DMS53 (cell line): ENCODE data around the gene PRELID1.
A peak's percentile ranks its signal among the peaks of the same experiment; 100 is the strongest.

Experiments
- DNase-seq: peaks from one replicate; lab custom pipeline; 2025; lab: John Stamatoyannopoulos, UW

PRELID1 gene

DNA sequence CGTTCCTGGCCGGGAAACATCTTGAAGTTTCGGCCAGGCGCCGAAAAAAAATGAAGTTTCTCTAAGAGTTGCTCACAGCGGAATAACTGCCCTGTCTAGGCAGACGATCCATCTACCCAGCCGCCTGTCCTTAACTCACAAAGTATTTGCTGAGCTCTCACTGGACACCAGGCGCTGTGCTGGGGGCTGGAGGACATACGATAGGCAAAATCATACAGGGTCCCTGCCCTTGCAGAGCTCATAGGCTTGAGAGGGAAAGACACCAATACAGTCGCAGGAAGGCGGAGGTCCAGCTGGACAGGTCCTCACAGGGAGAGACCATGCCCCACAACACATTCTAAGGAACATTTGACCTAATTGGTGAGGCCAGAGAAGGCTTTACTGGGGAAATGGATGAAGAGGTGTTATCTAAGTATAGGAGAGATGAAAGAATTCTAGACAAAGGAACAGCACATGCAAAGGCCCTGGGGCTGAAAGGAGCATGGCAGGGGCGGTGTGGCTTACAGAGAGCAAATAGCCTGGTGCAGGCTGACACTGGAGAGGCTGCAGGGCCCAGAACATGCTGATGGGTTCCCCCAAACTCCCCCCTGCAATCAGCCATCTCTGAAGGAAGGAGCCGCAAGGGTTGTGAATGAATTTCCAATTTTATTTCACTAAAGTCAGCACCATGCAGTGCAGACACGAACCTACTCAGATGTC is 10.1 kb downstream of the PRELID1 start:
- no peak for DNase-seq

DNA sequence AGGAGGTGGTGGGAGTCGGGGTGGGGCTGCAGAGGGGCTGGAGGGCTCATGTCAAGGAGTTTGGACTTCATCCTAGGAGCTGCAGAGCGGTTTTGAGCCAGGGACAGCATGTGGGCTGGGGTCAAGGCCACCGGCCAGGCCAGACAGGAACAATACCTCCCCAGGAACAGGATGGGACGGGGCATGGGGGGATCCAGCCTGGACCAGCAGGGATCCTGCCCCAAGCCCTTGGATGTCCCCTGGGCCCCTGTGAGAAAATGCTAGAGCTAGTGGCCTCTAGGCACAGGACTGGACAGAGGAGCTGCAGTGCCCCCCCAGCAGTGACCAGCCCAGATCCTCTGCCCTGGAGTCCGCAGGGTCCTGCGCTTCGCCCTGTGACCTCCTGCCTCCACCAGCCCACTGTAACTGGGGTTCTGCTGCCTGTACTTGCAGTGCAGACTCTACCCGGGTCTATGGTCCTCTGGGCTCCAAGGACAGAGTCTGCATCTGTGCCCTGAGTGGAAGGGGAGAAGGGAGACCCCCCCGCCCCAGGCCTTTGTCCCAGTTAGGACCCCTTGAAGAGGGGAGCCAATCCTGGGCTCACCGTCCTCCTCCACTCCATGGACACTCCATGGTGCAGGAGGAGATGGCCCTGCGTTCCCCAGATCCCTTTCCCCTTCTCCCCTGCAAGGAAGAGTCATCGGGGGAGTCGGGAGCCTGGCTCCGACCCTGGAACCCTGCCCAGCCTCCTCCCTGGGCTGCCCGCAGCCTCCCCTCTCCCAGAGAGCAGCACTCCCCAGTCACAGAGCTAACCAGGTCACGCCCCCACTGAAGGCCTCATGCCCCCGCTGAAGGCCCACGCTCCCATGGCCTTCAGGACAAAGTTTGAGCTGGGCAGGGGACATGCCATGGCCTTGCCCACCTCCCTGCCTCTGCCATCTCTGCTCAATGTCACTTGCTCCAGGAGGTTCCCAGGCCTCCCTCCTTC is 11.1 kb downstream of the PRELID1 start:
- DNase-seq = no peak

DNA sequence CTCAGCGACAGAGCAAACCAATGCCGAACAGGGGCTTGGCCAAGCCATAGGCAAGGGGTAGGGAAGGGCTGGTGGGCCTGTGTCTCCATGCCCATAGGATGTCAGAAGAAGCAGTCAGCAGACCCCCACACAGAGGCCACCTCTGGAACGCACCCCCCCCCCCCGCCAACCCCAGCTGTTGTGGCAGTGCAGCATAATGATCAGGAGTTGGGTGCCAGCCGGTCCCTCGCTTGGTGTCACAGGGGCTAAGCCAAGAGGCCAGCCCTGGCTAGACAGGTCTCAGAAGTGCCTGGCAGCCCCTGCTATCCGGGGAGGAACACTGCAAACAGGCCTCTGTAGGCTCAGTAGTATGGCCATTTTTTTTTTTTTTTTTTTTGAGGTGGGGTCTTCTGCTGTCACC is 11.8 kb downstream of the PRELID1 start:
- DNase-seq = no peak

DNA sequence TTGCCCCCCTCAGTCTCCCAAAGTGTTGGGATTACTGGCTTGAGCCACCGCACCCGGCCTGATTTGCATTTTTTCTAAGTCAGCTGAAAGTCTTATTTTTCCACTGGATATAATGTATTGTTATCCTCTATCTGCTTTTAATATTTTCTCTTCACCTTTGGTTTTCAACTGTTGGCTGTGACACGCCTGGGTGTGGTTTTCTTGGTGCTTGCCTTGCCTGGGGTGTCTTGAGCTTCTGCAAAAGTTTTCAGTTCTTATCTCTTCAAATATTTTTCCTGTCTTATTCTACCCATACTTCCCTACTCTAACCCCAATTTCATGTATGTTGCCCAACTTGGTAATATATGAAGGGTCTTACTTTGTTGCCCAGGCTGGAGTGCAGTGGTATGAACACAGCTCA is 12.4 kb downstream of the PRELID1 start:
- DNase-seq = no peak

DNA sequence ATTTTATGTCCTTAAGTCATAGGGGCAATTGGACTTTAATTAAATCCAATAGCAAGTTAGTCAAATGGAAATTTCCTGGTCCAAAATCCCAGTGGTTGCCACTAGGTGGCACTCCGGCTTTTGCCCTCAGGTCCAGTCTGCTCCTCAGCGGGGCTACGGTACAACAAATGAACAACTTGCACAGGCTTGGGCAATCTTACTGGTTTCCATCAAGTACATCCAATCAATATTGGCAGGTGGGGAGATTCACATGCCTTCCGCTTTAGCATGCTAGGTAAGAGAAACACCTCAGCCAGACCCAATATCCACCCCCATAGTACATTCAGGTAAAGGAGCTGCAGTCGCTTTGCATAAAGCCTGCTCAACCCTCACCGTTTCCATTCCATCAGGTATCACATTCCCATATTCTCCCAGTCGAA is 14.4 kb downstream of the PRELID1 start:
- DNase-seq = peak; percentile 88

DNA sequence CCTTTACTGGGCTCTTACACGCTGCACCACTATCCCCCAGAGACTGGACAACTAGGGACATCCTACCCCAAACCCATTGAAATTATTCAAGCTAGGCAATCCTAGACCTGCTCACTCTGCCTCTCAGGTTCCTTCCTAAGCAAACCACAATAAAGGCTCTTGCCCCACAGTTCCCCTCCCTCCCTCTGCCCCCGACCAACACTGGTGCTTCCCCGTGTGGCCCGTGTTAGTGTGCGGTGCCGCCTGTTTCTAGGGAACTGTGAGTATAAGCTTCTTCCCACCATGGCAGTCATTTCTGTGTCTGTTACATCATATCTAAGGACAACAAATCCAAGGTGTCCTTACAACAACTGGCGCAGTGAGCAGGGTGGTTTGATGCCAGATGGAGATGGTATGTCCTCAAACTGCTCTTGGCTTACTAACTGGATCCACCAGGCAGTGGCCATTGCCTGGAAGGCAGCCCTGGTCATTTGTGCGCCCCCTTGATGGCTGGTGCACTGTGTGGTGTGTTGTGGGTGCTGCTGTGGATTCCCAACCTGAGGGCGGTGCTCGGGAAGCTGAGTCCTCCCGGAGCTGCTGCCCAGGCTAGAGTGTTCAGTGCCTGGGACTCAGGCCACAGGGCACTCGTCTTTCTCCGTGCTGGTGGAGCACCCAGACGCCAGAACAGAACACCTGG is 16.5 kb downstream of the PRELID1 start:
- no peak for DNase-seq

DNA sequence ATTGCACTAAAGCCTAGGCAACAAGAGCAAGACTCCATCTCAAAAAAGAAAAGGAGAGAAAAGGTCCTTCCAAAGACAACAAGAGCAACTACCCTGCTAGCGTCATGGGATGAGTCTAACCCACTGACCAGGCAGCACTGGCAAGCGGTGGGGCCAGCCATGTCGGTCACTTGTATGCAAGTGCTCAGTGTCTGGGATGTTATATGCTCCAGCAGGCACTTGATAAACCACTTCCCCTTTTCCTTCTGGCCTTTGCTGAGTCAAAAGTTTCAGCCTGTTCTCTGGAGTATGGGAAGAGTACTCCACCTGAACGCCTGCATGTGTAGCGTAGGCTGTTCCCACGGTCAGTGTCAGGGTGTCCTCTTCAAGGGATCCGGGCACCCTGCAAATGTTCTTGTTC is 17.3 kb downstream of the PRELID1 start:
- no peak for DNase-seq

DNA sequence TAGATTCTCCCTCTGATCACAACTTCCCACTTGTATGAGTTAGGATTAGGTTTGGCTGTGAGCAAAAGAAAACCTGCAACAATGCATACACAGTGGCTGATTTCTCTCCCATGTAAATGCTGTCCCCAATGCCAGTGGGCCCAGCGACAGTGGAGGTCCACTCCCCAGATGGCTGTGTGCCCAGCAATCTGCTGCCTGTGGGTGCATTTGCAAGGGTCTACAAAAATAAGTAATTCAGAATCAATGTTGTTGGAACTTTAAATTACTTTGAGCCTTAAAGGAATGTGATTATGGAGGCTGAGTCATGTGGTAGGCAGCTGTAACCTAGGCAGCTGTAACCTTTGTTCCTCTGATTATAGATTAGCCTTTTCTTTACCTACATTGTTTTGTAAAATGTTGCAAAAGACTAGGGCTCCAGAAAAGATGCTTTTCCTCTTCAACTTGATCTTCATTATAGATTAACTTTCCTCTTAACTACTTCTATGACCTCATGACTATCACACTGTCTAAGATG is 22.3 kb downstream of the PRELID1 start:
- DNase-seq = no peak

DNA sequence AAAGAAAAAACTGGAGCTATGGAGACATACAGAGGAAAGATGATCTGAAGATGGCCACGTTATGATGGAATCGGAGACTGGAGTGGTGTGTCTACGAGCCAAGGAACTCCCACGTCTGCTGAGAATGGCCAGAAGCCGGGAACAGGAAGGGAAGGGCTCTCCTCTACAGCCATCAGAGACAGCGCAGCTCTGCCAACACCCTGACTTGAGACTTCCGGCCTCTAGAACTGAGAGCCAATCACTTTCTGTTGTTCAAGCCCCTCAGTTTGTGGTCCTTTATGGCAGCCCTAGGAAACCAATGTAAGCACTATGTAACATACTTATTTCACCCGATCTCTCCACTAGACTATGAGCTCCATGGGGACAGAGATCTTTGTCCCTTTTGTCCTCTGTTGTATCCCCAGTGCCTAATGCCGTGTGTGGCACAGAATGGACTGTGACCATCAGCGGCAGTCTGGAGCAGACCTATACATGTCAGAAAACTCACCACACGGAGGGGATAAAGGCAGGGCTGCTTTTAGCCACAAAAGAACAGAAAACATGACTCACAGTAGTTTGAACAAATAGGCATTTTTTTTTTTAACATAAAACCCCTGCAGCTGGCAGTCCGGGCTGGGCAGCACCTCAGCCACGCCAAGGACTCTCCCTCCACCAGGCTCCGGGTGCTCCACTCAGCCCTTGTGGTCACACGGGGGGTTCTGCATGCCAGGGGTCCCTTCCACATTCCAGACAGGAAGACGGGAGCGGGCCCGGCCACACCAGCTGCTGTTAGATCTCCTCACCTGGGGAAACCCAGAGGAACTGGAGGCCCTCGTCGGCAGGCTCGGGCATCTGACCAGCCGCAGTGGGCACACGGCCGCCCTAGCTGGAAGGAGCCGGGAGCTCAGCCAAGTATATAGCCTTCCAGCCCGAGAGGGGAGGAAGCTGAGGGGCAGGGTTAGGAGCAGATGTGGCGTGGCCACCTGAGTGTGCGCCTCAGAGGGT is 24.2 kb downstream of the PRELID1 start:
- peak; percentile 34 for DNase-seq

DNA sequence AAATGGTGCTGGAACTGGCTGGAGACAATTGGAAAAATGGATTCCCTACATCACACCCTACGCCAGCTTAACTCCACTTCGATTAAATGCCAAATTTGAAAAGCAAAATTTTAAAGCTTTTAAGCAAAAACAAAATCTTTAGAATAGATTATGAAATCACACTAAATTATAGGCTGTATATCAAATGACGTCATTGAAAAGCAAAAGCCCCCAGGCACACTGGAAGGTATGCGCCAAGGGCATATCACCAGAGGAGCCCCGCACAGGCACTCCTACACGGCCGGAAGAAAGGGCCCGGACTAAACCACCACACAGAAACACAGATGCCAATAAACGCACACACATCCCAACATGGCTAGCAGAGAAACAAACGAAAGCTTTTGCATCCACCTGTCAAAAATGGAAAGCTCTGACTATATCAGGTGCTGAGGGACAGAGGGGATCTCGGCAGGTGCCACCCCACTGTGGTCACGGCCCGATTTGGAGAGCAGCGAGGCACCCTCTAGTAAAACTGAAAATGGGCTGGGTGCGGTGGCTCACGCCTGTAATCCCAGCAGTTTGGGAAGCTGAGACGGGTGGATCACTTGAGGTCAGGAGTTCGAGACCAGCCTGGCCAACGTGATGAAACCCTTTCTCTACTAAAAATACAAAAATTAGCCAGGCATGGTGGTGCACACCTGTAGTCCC is 25.1 kb downstream of the PRELID1 start:
- no peak for DNase-seq

DNA sequence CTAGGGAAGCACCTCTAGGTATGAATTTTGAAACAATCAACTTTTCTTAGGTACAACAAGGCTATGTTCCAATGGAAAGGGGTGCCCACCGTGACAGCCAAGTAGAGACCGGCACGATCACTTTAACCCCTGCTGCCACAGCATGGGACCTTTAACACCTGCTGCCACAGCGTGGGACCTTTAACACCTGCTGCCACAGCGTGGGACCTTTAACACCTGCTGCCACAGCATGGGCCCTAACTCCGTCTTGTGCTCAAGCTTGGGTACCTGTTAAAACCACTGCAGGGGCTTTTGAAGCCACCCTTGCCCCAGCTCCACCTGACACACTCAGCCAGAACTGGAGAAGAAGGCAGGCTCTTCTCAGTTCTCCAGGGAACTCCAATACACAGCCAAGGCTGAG is 26.3 kb downstream of the PRELID1 start:
- DNase-seq = no peak

DNA sequence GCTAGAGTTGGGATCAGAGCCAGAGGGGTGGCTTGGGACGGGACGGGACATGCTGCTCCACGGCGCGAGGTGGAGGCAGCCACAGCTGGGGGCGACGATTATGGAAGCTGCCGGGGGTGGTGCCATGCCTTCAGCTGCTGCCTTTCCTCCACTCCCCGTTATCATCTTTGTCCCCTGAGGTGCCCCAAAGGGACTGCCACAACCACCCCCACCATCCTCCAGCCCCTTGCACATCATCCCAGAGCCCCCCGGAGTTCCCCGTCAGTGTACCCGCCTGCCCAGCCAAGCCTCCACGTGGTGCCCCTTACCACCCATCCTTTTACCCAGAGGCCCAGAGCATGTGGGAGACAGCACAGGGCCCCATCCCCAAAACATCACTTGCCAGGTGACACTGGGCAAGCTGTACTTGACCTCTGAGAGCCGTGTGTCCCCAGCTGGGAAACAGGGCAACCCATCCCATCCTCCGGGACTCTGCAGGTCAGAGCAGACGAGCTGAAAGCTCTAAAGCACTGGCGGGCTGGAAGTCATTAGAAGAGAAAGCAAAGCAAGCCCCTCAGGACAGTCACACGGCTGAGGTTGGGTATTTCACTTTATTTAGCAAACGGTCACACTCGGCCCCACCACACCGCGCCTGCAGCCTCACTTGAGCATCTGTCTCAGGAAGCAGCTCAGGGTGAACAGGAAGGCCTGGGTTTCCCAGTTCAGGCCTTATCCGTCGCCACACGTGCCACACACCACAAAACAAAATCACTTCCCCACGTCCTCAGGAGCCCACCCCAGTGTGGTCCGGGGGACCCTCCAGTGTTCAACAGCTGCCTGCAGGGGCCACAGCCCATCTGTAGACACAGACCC is 27.6 kb downstream of the PRELID1 start:
- DNase-seq = no peak

DNA sequence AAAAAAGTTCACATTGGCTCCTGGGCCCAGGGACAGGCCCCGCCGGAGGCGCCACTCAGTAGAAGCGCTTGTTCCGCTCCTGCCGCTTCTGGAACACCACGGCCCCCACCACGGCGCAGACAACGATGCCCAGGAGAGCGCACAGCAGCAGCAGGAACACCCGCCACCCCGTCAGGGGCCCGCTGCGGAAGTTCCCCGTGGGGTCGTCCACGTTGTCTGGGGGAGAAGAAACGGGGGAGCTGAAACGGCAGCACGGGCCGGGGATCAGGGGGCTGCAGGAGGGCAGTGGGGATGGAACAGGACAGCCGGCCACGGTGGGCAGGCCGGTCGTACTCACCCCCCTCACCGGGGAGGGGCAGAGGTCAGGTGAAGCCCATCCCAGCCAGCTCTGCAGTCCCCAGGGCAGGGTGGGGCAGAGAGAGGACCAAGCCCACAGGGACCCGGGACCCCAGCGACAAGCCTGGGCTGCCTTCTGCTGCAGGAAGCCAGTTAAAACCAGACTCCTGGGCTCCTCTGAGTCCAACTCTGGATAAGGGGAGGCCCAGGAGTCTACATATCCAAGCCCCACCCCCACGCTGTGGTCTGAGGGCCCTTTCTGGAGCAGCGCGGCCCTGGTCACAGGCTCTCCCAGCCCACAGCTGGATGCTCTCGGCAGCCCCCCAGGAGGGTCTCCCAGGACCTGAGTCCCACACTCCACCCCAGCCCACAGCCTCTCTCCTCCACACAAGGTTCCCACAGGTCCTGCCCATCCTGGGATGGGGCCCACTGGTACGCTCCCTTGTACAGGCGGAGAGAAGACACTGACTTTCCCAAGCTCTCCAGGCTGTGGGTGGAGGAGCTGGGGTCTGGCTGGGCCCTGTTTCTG is 28.7 kb downstream of the PRELID1 start:
- DNase-seq = no peak

DNA sequence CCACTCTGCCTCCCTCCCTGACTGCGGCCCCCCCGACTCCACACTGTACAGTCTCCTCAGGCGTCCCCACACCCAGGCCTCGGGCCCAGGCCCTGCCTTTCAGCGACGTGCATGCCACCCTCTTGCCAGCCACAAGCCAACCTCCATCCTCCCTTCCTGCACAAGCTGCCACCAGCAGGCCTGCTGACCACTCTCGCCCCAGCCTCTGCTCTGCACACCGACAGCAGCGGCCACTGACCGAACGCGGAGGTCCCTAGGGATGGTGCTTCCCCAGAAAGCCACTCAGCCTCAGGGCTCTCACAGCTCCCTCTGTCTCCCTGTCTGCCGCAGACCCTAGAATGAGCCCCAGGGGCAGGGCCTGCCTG is 29.3 kb downstream of the PRELID1 start:
- no peak for DNase-seq

DNA sequence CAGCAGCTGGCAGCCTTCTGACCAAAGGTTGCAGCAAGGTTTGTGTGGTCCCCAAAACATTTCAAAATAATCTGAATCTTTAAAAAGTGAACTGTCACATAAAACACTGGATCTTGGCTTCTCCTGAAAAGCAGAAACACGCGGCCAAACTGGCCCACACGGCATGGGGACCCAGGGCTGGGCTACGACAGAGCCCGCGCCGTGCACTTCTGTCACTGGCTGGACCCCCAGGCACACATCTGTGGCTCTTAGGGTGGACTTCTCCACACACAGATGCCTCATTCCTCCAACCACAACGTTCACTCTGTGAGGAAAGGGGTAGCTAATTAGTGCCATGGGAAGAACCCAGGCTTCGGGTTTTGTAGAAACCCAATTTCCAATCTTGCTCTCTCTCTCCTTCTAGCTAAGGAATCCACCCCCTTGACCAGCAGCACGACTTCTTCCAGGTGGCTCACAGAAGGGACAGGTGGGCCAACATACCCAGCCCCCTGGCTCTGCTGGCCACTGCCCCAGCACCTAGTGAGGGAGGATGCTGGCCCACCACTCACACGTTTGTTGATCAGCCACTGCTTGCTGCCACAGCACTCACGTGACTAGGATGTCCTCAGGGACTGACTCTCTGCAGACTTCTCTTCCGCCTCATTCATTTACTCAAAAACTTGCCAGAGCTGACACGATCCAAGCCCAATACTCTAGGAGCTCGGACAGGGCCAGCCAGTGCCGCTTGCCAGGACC is 30.0 kb downstream of the PRELID1 start:
- DNase-seq = no peak

DNA sequence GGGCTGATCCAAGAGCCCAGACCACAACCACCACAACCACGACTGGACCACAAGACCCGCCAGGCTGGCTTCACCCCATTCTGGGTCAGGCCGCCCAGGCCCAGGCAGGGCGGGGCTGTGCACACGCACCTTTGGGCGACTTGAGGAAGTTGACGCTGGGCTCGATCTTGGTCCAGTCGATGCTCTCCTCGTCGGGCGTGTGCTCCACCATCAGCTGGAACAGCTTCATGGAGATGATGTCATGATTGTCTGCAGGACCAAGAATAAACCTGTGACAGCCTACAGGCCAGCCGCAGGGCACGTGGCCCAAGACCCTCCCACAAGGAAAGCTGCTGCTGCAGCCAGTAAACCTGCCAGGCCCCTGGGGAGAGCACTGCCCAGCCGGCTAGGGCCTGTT is 30.6 kb downstream of the PRELID1 start:
- DNase-seq = no peak

DNA sequence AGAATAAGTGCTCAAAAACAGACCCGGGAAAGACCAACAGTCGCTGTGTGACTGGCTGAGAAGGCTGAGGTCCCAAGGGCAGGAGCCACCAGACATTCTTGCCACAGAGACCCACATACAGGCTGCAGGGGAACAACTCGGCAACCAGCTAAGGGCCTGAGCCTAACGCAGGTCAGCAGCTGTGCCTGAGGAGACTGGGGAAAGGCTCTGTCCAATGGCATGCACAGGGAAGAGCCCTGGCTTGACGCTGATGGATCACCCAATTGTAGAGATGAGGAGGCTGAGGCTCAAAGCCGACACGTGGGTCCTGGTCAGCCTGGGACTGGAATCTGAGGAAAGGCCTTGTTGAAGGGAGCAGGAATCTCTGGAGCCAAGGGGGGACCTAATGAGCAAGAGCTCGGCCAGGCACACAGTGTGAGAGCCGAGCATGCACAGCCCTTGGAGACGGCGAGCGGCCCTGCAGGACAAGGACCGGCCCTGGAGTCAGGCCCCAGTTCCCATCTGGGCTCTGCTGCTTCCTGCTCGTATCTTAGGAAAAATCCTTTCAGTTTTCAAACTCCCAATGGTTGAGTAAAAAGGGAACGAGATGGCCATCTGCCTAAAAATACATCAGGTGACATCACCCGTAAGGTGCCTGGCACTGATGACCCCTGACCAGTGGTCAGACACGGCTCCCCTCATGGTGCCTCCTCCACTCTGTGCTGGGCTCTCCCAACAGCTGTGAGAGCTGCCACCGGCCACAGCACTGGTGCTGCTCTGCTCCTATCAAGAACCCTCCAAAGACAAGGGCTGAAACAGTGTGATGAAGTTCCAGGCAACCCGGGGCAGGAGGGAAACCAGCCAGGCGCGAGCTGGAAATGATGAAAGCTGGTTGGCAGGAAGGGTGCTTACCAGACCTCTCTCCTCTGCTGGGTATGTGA is 31.4 kb downstream of the PRELID1 start:
- no peak for DNase-seq
